KG1 (cell line): Measurements from ENCODE around the gene UPK3B.
A peak's percentile ranks its signal among the peaks of the same experiment; 100 is the strongest.
"Not testable (repeated sequence)": the region's sequence is repeated elsewhere in the genome, so short reads cannot be mapped to it uniquely, and the experiment has no call there.

Experiments
- DNase-seq: peaks from one replicate; lab custom pipeline; 2025; lab: John Stamatoyannopoulos, UW

Gene UPK3B

DNA sequence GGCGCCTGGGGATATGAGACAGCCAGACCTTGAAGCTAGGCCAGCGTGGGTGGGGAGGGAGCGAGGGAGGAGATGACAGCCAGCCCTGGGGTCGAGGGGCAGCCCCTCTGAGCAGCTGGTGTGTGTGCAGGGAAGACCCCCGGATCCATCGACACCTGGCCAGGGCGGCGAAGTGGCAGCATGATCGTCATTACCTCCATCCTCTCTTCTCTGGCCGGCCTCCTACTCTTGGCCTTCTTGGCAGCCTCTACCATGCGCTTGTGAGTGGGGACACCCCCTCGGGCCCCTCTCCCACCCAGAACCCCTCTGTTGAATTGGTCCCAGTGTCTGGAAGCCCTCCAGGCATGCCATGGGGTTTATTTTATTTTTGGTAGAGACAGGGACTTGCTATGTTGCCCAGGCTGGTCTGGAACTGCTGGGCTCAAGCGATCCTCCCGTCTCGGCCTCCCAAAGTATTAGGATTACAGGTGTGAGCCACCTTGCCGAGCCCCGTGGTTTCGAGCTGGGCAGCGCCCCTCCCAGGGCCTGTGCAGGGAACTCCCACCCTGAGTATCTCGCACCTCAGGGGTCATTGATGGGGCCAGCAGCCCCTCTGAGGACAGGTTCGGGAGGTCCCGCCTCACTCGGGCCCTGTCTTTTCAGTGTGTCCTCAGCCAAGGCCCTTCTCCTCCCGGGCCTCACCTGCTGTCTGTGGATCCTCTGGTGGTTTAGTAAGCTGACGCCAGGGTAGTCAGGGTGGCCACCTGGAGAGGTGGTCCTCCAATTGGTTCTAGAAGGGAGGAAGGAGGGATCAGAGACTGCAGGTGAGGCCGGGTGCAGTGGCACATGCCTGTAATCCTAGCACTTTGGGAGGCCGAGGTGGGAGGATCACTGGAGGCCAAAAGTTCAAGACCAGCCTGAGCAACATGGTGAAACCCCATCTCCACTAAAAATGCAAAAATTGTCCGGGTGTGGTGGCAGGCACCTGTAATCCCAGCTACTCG is 3.8 kb downstream of the UPK3B start:
- DNase-seq = no peak

DNA sequence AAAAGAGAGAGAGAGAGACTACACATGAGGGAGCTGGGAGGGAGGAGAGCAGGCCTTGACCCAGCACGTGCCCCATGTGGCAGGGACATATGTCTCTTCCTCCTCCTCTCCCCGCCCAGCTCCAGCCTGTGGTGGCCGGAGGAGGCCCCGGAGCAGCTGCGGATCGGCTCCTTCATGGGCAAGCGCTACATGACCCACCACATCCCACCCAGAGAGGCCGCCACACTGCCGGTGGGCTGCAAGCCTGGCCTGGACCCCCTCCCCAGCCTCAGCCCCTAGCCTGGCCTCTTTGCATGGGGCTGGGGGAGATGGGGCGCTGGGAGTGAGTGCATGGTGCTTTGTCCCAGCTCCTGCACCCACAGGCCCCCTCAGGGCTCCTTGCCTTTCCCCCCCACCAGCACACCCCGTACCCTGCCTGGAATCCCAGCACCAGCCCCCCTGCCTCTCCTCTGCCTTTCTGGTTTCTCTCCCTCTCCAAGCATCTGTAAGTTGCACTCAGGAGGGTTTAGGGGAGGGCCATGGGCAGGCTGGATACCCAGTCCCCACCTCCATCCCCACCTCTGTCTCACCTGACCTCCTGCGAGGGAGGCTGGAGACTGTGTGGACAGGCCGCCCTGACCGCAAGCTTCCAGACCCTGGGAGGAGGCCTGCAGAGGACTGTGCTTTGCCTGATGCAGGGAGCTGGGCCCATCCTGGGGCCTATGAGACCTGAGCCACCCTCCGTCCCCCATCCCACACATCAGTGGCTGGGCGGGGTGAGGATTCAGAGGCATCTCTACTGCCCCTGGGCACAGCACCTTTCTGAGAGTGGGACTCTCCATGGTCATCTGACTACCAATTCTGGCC is 4.8 kb downstream of the UPK3B start:
- no peak for DNase-seq

DNA sequence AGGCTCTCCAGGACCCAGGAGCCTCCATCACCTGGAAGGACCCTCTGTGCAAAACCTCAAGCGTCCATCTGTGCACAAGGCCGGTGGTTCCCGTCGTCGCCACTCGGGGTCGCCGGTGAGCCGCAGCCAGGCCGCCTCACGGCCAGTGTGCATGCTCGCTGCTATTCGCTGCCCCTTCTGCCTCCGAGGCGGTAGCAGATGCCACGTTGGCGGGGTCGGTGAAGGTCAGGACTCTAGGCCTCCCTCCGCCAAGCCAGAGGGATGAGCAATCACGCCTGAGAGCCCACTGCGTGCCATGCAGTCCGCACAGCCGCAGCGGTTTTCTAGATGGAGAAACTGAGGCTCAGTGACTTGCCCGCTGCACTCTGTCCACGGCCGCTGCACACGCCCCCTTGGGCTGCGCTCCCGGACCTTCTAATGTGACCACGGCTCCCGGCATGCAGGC is 5.7 kb downstream of the UPK3B start:
- DNase-seq = no peak

DNA sequence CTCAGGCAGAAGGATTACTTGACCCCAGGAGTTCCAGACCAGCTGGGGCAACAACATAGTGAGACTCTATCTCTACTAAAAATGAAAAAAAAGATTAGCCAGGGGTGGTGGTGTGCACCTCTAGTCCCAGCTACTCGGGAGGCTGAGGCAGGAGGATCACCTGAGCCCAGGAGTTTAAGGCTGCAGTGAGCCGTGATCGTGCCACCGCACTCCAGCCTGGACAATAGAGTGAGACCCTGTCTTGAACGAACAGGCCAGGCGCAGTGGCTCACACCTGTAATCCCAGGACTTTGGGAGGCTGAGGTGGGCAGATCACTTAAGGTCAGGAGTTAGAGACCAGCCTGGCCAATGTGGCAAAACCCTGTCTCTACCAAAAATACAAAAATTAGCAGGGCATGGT is 6.6 kb downstream of the UPK3B start:
- DNase-seq = not testable (repeated sequence)

DNA sequence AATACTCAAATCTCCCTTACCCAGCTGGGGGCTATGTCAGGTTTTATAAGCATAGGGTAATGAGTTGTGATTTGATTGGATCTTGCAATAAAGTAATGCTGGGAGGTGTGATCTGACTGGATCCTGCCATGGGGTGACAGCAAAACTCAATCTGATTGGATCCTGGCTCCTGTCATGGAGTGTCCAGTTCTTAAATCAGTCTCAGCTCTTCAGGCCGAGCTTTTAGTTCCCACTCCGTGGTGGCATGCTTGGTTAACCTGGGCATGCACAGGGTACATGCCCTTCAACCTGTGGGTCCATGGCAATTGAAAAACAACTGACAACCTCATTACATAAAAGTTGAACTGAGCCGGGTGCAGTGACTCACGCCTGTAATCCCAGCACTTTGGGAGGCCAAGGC is 15.8 kb downstream of the UPK3B start:
- DNase-seq = not testable (repeated sequence)

DNA sequence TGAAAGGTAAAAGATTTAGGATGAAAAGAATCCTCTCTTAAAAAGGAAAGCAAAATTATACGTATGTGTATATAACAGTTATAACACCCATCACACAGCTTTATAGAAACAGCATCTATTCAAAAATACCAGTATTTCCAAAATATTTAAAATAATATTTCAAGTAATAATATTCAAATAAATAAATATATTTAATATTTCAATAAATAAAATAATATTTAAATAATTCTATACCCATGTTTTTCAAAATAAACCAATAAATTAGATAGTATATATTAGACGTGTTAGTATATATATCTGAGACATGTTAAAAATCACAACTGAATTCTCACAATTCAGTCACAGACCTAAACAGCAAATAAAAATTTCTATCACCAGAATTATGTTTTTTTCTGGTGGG is 21.3 kb downstream of the UPK3B start:
- DNase-seq = not testable (repeated sequence)

DNA sequence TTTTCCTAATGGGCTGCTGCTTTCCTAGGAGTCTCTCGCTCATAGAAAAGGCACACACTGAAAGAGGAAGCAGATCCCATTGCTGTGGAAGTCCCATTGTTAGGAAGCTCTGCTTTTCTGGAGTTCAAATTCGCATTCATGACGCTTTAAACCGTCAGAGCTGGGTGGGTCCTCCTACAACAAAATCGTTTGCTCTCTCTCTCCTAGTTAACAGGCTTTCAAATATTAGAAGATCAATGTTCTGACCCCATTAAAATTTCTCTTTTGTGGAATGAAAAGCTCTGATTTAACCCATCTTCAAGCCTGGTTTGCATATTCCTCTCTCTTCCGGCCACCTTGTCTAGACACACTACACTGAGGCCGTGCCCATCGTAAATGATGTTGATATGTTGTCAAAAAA is 32.8 kb downstream of the UPK3B start, which contains the start of gene SPDYE16:
Gene SPDYE16, minus strand, starts transcription at position 101 of the 400 bp plus-strand sequence. CDS start 1,838 bp downstream, outside the sequence.
- DNase-seq = not testable (repeated sequence)

DNA sequence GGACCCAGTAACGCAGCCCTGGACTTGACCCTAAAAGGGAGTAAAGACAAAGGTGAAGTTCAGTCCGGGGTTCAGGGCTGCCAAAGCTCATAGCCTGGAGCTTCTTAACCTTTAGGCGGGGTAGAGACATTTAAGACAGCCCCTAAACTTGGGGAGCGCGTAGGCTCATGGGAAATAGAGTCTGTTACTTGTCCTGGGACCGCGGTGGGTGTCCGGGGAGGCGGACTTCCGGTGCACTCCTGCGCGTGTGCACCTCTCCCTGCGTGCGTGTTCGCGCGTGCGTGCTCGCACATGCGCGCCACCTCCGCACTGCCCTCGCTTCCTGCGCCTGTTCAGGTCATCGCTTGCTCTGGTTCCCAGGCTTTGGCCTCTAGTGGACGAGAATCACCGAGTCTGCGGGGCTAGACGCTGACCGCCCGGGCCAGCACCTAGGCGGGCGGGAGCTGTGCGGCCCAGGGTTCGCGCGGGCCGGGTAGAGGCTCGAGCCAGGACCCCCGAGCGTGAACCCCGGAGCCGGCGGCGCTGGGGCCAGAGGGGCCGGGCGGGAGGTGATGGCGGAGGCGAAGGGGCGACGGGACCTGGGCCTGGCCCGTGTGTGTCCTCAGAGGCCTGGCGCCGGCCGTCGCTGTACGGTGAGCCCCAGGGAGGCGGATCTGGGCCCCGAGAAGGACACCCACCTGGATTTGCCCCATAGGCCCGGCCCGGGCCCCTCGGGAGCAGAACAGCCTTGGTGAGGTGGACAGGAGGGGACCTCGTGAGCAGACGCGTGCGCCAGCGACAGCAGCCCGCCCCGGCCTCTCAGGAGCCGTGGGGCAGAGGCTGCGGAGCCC is 38.9 kb downstream of the UPK3B start:
- peak; percentile 67 for DNase-seq

DNA sequence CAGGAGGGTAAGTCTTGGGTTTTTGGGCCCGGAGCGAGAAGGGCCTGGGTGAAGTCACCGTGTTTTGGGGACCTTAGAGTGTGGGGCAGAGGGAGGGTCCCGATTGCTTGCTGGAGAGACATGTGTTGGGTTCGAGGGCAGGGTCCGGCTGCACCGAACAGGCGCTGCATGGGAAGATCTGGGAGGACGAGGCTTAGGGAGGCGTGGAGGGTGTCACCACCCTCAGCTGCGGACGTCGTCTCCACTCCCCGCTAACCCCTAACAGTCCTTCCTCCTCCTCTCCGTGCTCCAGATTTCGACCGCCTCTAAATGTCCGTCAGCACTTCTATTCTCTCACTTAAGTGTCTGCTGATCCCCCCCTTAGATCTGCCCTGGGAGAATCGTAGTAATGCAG is 39.5 kb downstream of the UPK3B start:
- not testable (repeated sequence) for DNase-seq

DNA sequence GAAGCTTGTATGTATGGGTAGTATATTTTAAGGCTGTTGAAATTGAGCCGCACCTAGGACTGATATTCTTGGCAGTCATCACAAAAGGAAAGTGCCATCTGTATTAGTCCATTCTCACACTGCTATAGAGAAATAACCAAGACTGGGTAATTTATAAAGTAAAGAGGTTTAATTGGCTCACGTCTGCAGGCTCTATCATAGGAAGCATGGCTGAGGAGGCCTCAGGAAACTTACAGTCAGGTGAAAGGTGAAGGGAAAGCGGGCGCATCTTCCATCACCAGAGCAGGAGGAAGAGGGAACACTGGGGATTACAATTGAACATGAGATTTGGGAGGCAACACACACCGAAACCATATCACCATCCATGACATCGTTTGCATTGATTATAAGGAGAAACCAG is 41.6 kb downstream of the UPK3B start:
- not testable (repeated sequence) for DNase-seq

DNA sequence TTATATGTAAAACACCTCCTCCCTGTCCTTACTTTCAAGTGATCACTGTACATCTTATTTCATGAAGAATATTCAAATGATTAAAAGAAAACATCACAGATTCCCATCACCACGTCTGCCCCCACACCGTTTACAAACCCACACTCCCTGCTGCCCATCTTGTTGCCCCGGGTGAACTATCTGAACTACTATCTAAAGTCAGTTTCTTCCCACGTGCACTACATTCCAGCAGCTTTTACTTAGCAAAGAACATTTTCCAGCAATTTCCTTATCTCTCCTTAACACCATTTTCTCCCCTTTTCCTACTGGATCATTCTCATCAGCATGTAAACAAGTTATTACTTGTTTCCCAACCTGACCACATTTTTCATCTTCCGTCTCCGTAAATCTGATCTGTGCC is 49.3 kb downstream of the UPK3B start:
- DNase-seq = not testable (repeated sequence)

DNA sequence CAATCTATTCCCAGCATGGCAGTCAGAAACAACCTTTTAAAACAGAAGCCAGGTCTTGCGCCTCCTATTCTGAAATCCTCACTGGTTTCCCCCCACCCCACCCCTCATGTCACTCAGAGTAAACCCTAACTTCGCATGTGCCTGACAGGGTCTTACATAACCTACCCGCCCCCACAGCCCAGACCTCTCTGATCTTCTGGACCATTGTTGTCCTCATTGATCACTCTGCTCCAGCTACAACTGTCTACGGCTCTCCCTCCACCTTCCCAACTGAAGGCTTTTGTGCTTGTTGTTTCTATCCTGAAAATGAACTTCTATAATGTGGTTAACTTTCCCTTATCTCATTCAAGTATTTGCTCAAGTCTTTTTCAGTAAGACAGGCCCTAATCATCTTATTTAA is 49.8 kb downstream of the UPK3B start:
- not testable (repeated sequence) for DNase-seq

DNA sequence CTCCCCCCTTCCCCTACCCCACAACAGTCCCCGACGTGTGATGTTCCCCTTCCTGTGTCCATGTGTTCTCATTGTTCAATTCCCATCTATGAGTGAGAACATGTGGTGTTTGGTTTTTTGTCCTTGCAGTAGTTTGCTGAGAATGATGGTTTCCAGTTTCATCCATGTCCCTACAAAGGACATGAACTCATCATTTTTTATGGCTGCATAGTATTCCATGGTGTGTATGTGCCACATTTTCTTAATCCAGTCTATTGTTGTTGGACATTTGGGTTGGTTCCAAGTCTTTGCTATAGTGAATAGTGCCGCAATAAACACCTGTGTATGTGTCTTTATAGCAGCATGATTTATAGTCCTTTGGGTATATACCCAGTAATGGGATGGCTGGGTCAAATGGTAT is 51.0 kb downstream of the UPK3B start:
- not testable (repeated sequence) for DNase-seq

DNA sequence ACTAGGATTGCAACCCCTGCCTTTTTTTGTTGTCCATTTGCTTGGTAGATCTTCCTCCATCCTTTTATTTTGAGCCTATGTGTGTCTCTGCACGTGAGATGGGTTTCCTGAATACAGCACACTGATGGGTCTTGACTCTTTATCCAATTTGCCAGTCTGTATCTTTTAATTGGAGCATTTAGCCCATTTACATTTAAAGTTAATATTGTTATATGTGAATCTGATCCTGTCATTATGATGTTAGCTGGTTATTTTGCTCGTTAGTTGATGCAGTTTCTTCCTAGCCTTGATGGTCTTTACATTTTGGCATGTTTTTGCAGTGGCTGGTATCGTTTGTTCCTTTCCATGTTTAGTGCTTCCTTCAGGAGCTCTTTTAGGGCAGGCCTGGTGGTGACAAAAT is 54.6 kb downstream of the UPK3B start:
- DNase-seq = not testable (repeated sequence)
